Measurements from ENCODE around the gene TLR4.

The TLR4 gene

DNA sequence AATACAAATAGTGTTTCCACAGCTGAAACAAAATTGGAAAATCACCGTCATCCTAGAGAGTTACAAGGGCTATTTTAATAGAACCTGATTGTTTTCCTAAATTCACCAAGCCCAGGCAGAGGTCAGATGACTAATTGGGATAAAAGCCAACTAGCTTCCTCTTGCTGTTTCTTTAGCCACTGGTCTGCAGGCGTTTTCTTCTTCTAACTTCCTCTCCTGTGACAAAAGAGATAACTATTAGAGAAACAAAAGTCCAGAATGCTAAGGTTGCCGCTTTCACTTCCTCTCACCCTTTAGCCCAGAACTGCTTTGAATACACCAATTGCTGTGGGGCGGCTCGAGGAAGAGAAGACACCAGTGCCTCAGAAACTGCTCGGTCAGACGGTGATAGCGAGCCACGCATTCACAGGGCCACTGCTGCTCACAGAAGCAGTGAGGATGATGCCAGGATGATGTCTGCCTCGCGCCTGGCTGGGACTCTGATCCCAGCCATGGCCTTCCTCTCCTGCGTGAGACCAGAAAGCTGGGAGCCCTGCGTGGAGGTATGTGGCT lies at the start of gene TLR4:
TLR4 (plus strand) TSS at position 380 of the 552 bp plus-strand sequence; CDS start at position 450, 70 bp downstream.
- peak; percentile 66 for DNase-seq (ENCODE audit: low spot score)

DNA sequence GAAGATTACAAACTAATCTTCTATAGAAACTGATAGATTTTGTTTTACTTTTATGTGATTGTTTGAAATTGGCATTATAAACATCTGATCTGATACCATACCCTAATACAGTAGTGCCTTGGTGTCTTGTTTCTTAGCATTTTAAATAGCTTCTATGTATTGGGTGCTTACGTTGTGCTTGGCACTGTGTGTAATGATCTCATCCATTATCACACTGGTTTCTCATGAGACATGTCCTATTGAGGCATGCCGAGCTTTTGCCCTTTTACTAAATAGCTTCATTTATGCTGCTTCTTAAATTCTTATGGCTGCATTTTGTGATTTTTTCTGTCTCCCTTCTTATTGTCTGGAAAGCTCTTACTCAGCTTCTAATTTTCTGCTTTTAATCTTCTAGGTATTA lies 48.2 kb upstream of the TLR4 start:
- DNase-seq (ENCODE audit: low spot score), result no peak

DNA sequence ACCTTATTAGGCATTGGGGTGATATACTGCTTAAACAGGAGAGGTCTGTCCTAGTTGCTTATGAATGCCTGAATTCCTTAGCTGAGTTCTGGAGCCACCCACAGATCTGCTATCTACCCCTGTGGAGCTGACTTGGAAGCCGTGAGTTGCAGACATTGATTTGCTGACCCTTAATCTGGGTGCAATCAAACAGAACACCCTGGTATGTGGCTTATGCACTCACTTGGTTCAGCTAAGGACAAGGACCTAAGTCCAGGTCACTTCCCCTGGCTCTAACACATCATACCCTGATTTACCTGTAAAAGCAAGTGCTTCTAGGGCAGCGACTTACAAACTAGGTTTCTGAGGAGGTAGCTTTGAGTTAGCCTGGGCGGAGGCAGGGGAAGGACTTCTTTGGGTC lies 41.6 kb upstream of the TLR4 start:
- DNase-seq (ENCODE audit: low spot score), result no peak

DNA sequence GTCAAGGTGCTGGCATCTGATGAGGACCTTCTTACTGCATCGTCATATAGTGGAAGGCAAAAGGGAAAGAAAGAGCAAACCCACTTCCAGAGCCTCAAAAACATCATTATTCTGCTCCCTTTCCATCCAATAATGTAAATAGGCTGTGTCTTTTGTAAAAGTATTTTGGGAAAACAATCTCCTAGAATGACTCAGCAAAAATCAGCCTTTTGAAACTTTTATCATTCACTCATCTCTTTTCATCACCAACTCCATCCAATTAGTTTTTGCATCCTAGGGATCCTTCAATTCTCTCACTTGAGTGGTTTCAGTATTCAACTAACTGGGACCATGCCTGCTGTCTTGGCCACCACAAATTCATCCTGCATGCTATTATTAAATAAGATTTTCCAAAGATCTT lies 39.8 kb upstream of the TLR4 start:
- DNase-seq (ENCODE audit: low spot score), result no peak

DNA sequence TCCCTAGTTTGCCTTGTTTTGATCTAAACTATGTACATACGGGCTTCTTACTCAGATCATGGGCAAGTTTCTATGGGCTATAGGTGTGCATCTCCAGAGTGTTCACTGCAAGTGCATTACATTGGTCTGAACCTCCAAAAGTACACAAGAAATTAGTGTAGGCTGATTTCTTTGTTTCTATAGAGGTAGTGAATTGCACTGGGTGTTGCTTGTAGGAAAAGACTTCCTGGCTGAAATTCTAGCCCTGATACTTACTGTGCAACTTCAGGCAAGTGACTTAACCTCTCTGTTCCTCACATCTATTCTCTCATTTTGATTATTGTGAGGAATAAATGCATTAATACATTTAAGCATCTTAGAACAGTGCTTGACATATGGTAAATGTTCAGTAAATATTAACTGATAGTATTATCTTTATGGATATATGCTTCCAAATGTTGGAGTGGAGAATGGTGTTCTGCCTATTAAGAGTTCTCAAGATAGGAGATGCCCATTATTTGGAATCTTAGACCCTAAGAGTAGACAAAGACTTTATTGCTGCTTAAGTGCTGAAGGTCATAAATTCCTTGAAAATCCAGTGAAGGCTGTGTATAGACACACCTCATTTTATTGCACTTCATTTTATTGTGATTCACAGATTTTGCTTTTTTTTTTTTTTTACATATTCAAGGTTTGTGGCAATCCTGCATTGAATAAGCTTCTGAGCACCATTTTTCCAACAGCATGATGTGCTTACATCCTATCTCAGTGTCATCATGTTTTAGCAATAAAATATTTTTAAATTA lies 38.4 kb upstream of the TLR4 start:
- no peak for DNase-seq (ENCODE audit: low spot score)

GRCh38 chr9:117671468-117671867 lies 32.7 kb upstream of the TLR4 start:
- DNase-seq (ENCODE audit: low spot score), result no peak

- peak; percentile 60 for DNase-seq (ENCODE audit: low spot score)
Measured at GRCh38 chr9:117672369-117672768, 31.8 kb upstream of the TLR4 start.

DNA sequence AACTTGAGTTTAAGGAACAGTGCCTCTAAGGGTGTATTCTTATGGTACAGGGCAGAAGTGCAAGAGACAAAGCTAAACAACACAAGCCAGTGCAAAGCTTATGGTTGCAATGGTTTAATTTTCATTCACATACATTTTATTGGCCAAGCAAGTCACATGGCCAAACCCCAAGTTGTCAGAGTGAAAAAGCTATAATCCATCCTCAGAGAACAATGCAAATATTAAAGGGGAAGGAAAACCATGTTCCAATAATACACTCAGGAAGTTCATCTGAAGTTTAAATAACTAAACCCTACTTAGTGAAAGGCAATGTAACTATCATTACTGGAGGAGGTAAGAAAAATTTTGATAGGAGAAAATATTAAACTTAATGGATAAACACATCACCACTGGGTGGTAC lies 26.6 kb upstream of the TLR4 start:
- DNase-seq (ENCODE audit: low spot score), result no peak

DNA sequence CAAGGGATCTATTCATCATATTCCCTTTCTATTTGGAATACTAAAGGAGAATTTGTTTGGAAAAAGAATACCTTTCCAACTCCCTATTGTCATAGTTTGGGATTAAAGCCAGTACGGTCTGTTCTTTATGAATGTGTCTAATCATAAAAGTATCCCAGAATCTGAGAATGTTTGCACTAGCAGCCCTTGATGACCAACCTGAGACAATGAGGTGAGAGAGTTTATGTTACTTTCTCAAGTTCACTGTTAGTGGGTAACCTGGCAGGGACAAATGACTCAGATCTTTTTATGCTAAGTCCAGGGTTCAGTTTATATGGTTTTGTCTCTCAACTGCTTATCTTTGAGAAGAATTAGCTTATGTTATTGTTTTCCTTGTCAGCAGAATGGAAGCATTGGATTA lies 25.3 kb upstream of the TLR4 start:
- DNase-seq (ENCODE audit: low spot score), result no peak

- no peak for DNase-seq (ENCODE audit: low spot score)
Measured at GRCh38 chr9:117679416-117679815, 24.8 kb upstream of the TLR4 start.

DNA sequence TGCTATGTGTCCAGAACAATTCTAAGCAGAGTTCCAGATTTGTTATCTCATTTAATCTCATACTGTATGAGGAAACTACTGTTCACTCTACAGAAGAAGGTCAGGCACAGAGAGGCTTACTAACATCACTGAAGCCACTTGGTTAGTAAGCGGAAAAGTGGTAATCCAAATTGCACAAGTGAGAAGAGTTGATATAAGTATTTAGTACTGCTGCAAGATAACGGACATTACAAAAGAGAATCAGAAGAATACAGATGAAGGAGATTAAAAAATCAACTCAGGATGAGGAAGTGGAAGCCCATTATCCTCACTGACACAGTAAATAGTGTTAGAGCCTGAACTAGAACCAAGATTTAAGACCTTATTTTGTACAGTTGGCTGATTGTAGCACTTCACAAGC lies 22.3 kb upstream of the TLR4 start:
- DNase-seq (ENCODE audit: low spot score), result no peak

DNA sequence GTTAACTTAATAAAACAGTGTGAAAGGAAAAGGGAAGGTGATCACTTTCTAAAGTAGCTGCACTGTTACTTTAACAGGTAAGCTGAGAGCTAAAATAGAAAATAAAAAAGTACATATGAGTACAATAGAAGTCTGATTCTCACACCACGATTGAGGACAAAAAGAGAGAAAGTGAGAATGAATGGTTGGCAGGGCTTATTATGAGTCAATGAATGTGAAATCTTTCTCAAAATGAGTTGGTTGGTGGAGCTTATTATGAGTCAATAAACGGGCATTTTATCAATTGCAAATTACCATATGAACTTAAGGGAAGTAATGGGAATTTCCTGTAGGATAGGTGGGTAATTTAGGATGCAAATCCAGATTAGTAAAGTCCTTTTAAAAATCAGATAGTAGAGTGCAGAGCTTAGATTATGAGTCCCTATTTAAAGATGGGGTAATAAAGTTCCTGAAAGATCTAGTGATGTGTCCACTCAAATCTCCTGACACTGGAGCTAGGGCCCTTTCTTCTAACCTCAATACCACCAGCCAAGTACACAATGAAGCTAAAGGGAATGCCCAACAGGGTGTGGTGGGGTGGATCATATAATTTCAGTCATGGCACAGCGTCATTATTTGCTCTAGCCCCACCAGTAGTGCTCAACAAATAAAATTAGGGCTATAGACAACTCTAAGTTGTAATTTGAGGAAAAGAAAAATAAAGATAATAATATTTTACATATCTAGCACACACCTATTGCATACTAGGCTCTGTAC lies 21.1 kb upstream of the TLR4 start:
- no peak for DNase-seq (ENCODE audit: low spot score)

DNA sequence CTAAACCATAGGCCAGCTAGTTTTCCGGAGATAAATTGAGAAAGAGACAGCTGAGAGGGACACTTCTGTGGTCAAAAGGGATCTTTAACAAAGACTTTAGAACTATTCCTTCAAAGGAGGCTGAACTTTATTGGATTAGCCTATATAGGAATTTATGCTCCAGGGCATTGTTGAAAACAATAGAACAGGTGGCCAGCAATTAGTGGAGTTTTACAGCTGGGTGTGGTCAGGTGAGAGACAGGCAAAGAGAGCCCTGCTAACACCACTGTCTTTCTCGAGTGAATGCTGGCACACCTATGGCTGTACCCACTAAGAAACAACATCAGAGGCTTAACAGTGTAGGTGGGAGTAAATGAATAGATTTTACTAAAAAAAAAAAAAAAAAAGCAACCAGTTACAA lies 16.7 kb upstream of the TLR4 start:
- DNase-seq (ENCODE audit: low spot score), result no peak

- no peak for DNase-seq (ENCODE audit: low spot score)
Measured at GRCh38 chr9:117691367-117691766, 12.8 kb upstream of the TLR4 start.

DNA sequence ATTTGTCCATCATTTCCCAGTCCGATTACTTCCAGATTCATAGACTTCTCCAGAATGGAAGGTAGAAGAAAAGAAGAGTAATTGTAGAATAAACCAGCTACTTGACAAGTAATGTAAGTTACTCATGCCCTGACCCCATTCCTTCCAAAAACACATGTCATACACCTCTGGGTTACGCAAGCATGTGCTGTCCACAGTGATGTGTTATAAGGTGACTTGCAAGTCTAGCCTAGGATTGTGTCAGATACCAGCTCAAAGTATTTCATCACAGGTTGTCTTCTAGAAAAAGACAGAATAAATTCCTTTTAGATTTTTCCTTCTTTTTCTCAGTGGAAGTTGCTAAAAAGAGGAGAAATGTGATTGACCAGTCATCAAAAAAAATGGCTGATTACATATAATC lies 8.0 kb upstream of the TLR4 start:
- no peak for DNase-seq (ENCODE audit: low spot score)

DNA sequence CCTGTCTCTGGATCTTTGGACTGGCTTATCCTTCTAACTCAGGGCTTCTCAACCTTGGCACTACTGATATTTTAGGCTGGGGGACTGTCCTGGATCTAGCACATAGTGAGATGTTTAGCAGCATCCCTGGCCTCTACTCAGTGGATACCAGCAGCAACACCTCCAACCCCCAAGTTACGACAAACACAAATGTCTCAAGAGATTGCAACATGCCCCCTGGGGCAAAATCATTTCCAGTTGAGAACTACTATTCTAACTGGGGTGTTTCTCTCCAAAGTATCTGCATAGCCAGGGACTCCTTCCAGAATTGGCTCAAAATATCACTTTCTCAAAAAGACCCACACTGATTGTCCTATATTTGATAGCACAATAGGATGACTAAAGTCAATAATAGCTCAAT lies 7.2 kb upstream of the TLR4 start:
- no peak for DNase-seq (ENCODE audit: low spot score)

- DNase-seq (ENCODE audit: low spot score), result no peak
Measured at GRCh38 chr9:117703537-117703936, 666 bp upstream of the TLR4 start.

GRCh38 chr9:117704597-117704996 lies 394 bp downstream of the TLR4 start:
- no peak for DNase-seq (ENCODE audit: low spot score)

GRCh38 chr9:117705386-117705785 lies 1.2 kb downstream of the TLR4 start:
- DNase-seq (ENCODE audit: low spot score), result no peak

DNA sequence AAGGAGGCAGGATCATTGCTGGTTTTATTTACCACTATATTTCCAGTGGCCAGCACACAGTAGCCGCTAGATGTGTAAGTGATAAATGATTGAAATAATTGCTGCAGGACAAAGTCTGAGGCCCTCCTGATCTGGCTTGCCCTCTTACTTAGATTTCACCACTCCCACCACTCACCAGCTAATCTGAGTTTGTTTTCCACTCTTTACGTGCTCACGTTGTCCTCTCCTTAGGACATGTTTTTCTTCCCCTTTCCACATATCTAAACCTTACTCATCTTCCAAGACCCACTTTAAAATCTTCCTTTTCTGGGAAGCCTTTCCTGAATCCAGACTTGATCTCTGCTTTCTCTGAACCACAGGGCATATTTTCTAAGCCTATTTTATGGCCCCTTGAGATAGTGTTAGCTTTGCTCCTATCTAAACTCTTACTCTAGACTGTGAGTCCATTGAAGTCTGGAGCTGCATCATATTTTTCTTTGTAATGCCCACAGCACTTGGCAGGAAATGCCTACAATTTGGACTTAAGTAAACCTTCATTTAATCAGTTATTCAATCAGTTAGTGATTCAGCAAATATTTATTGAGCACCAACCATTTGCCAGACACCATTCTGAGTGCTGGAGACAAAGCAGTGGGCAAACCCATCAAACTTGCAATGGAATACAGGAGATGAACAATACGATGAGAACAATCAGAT lies 2.4 kb downstream of the TLR4 start:
- DNase-seq (ENCODE audit: low spot score), result no peak

DNA sequence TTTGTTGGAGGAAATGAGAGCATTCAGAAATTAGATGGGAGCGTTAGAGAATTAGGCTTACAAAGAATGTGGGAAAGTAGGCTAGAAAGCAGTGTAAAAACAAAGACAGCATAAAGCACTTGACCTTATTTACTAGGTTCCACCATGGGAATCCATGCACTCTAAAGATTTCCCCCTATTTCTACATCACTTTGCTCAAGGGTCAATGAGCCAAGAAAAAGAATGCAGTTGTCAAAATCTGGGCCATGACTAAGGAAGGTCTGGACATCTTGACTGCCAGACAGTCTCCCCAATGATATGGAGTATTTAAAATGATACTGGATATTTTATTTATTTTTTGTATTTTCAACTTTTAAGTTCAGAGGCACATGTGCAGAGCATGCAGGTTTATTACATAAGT lies 3.4 kb downstream of the TLR4 start:
- DNase-seq (ENCODE audit: low spot score), result no peak

DNA sequence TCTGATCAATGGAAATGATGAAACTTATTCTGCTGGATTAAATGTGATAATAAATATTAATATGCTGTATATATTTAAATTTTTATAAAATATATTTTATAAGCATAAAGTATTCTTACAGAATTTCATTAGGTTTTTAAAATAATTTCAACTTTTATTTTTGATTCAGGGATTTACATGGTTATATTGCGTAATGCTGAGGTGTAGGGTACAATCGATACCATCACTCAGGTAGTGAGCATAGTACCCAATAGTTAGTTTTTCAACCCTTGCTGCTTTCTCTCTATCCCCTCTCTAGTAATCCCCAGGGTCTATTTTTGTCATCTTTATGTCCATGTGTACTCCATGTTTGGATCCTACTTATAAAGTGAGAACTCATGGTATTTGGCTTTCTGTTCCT lies 5.7 kb downstream of the TLR4 start:
- DNase-seq (ENCODE audit: low spot score), result no peak

DNA sequence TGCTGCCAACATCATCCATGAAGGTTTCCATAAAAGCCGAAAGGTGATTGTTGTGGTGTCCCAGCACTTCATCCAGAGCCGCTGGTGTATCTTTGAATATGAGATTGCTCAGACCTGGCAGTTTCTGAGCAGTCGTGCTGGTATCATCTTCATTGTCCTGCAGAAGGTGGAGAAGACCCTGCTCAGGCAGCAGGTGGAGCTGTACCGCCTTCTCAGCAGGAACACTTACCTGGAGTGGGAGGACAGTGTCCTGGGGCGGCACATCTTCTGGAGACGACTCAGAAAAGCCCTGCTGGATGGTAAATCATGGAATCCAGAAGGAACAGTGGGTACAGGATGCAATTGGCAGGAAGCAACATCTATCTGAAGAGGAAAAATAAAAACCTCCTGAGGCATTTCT lies 10.1 kb downstream of the TLR4 start:
- no peak for DNase-seq (ENCODE audit: low spot score)
